SIG-M5 (cell line): Measurements from ENCODE around the gene PDZRN4.
"Not testable (repeated sequence)": the region's sequence is repeated elsewhere in the genome, so short reads cannot be mapped to it uniquely, and the experiment has no call there.

Experiments
- DNase-seq: peaks from one replicate; lab custom pipeline; 2025; lab: John Stamatoyannopoulos, UW

Gene PDZRN4

GRCh38 chr12:41188058-41188840, at the start of gene PDZRN4:
TSS of gene PDZRN4 (plus strand) at chr12:41188320.
- DNase-seq, result no peak

GRCh38 chr12:41140117-41140516, 48.0 kb upstream of the PDZRN4 start:
- no peak for DNase-seq

GRCh38 chr12:41141104-41141503, 47.0 kb upstream of the PDZRN4 start:
- DNase-seq, result no peak

- DNase-seq, result no peak
Measured at GRCh38 chr12:41142376-41142775, 45.7 kb upstream of the PDZRN4 start.

- DNase-seq, result no peak
Measured at GRCh38 chr12:41151793-41152192, 36.3 kb upstream of the PDZRN4 start.

- no peak for DNase-seq
Measured at GRCh38 chr12:41162461-41162860, 25.7 kb upstream of the PDZRN4 start.

GRCh38 chr12:41167701-41168100, 20.4 kb upstream of the PDZRN4 start:
- no peak for DNase-seq

GRCh38 chr12:41174602-41175001, 13.5 kb upstream of the PDZRN4 start:
- no peak for DNase-seq

- not testable (repeated sequence) for DNase-seq
Measured at GRCh38 chr12:41179507-41179906, 8.6 kb upstream of the PDZRN4 start.

GRCh38 chr12:41184864-41185263, 3.3 kb upstream of the PDZRN4 start:
- DNase-seq, result no peak

- DNase-seq, result no peak
Measured at GRCh38 chr12:41186026-41186425, 2.1 kb upstream of the PDZRN4 start.

- DNase-seq, result no peak
Measured at GRCh38 chr12:41188841-41189394, 798 bp downstream of the PDZRN4 start.

GRCh38 chr12:41189395-41190251, 1.5 kb downstream of the PDZRN4 start:
- DNase-seq, result no peak

GRCh38 chr12:41190338-41190737, 2.2 kb downstream of the PDZRN4 start:
- no peak for DNase-seq

- DNase-seq, result not testable (repeated sequence)
Measured at GRCh38 chr12:41191549-41191948, 3.4 kb downstream of the PDZRN4 start.

- DNase-seq, result no peak
Measured at GRCh38 chr12:41193311-41193710, 5.2 kb downstream of the PDZRN4 start.

GRCh38 chr12:41202051-41202450, 13.9 kb downstream of the PDZRN4 start:
- DNase-seq, result no peak

GRCh38 chr12:41205070-41205709, 17.1 kb downstream of the PDZRN4 start:
- no peak for DNase-seq

- no peak for DNase-seq
Measured at GRCh38 chr12:41206298-41206697, 18.2 kb downstream of the PDZRN4 start.

- DNase-seq, result no peak
Measured at GRCh38 chr12:41211448-41211847, 23.3 kb downstream of the PDZRN4 start.

GRCh38 chr12:41212625-41213024, 24.5 kb downstream of the PDZRN4 start:
- no peak for DNase-seq

GRCh38 chr12:41213107-41213506, 25.0 kb downstream of the PDZRN4 start:
- no peak for DNase-seq
